Measurements from ENCODE around the gene ITPA. TPM values are rescaled to one million over a fixed set of nuclear protein-coding genes. Genes with fewer than 3 reads are reported as not detected.

The ITPA gene
- total and polyA plus RNA-seq, 2 of the 13 experiments (the other 11 are each of a cell fraction or from before 2014, with no cell fraction given): 60.1 to 103 TPM

DNA sequence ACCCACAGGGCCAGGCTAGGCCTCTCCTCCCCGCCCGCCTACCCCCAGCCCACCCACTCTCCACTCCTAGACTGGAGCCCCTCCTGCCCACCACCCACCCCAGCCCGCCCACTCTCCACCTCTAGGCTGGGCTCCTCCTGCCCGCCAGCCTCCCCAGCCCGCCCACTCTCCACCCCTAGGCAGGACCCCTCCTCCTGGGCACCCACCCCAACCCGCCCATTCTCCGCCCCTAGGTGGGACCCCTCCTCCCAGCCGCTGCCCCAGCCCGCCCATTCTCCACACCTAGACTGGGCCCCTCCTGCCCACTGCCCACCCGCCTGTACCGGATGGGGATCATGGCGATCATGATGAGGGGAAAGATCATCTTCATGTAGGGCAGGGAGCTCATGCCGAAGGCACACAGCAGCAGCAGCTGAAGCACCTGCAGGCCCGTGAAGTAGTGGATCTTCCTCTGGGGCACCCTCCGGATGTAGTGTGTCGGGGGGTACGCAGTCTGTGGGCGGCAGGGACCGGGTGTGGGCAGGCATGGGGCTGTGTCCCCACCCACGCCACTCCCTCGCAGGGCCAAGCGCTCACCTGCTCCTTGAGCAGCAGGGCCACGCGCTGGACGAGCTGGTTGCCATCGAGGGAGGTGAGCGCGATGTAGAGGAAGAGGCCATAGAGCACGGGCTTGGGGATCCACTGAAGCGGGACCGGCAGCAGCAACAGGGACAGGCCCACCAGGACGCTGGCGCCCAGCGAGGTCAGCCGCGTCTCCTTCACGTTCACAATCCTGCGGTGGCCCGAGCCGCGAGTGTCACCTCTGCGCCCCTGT, 18.8 kb downstream of the ITPA start (continued):
- TF ChIP-seq, protein P1, sequence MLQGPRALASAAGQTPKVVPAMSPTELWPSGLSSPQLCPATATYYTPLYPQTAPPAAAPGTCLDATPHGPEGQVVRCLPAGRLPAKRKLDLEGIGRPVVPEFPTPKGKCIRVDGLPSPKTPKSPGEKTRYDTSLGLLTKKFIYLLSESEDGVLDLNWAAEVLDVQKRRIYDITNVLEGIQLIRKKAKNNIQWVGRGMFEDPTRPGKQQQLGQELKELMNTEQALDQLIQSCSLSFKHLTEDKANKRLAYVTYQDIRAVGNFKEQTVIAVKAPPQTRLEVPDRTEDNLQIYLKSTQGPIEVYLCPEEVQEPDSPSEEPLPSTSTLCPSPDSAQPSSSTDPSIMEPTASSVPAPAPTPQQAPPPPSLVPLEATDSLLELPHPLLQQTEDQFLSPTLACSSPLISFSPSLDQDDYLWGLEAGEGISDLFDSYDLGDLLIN (CRISPR knock-in tag; IDR thresholded peaks at IDR 0.05; ENCODE audit: borderline replicate concordance): no peak
- TF ChIP-seq POLR2G (IDR thresholded peaks at IDR 0.05; ENCODE audit: low read depth, low read length): no peak; the same call in 1 of the 2 replicates
- no peak for TF ChIP-seq MIXL1 (CRISPR knock-in tag; IDR thresholded peaks at IDR 0.05)
- no peak for TF ChIP-seq HOXA7 (CRISPR knock-in tag; IDR thresholded peaks at IDR 0.05)
- TF ChIP-seq ETV6 (CRISPR knock-in tag; conservative IDR thresholded peaks at IDR 0.05): no peak
- TF ChIP-seq CHD2 (IDR thresholded peaks at IDR 0.05; ENCODE audit: low read depth, low read length): no peak
- TF ChIP-seq, protein P2, sequence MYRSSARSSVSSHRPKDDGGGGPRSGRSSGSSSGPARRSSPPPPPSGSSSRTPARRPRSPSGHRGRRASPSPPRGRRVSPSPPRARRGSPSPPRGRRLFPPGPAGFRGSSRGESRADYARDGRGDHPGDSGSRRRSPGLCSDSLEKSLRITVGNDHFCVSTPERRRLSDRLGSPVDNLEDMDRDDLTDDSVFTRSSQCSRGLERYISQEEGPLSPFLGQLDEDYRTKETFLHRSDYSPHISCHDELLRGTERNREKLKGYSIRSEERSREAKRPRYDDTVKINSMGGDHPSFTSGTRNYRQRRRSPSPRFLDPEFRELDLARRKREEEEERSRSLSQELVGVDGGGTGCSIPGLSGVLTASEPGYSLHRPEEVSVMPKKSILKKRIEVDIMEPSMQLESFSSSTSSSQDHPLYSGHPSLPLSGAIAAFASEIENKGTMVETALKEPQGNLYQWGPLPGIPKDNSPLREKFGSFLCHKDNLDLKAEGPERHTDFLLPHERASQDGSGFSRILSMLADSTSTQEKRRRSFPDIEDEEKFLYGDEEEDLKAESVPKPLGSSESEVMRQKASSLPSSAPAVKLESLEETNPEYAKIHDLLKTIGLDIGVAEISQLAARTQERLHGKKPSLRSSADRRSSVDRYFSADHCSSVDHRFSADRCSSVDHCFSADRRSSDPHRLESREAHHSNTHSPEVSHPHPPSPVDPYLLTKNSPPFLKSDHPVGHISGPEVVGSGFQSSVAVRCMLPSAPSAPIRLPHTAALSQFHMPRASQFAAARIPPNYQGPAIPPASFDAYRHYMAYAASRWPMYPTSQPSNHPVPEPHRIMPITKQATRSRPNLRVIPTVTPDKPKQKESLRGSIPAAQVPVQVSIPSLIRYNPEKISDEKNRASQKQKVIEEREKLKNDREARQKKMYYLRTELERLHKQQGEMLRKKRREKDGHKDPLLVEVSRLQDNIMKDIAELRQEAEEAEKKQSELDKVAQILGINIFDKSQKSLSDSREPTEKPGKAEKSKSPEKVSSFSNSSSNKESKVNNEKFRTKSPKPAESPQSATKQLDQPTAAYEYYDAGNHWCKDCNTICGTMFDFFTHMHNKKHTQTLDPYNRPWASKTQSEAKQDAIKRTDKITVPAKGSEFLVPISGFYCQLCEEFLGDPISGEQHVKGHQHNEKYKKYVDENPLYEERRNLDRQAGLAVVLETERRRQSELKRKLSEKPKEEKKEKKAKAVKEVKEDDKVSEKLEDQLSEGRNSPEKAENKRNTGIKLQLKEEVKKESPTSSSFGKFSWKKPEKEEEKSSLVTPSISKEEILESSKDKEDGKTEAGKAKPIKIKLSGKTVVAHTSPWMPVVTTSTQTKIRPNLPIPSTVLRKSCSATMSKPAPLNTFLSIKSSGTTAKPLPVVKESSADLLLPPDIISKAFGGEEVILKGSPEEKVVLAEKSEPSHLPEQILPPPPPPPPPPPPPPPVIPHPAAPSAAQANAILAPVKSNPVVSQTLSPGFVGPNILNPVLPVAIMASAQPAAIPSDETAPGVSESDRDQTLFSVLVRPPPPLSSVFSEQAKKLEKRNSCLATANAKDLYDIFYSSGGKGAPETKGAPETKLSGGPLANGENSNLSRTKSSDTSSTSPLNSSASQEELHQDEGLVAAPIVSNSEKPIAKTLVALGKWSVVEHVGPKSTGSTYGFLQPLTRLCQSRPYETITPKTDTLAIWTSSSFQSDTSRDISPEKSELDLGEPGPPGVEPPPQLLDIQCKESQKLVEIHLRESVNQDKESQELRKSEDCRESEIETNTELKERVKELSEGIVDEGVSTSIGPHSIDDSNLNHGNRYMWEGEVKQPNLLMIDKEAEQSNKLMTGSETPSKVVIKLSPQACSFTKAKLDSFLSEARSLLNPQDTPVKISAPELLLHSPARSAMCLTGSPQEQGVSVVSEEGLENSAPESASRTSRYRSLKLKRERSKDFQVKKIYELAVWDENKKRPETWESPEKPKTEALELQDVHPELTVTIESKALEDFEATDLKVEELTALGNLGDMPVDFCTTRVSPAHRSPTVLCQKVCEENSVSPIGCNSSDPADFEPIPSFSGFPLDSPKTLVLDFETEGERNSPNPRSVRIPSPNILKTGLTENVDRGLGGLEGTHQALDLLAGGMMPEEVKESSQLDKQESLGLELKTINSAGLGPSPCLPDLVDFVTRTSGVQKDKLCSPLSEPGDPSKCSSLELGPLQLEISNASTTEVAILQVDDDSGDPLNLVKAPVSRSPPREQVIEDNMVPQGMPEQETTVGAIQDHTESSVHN (CRISPR knock-in tag; IDR thresholded peaks at IDR 0.05): 0 out of 2 replicates have a peak, but pooled peaks have one; percentile 26
- TF ChIP-seq ZNF441 (CRISPR knock-in tag; IDR thresholded peaks at IDR 0.05; ENCODE audit: borderline replicate concordance): no peak
- TF ChIP-seq ZNF850 (CRISPR knock-in tag; conservative IDR thresholded peaks at IDR 0.05): no peak
- TF ChIP-seq ZNF468 (CRISPR knock-in tag; IDR thresholded peaks at IDR 0.05): no peak
- TF ChIP-seq, protein P3, sequence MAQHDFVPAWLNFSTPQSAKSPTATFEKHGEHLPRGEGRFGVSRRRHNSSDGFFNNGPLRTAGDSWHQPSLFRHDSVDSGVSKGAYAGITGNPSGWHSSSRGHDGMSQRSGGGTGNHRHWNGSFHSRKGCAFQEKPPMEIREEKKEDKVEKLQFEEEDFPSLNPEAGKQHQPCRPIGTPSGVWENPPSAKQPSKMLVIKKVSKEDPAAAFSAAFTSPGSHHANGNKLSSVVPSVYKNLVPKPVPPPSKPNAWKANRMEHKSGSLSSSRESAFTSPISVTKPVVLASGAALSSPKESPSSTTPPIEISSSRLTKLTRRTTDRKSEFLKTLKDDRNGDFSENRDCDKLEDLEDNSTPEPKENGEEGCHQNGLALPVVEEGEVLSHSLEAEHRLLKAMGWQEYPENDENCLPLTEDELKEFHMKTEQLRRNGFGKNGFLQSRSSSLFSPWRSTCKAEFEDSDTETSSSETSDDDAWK (CRISPR knock-in tag; IDR thresholded peaks at IDR 0.05): no peak
- no peak for TF ChIP-seq HDAC1 (CRISPR knock-in tag; IDR thresholded peaks at IDR 0.05)
- no peak for TF ChIP-seq ZNF546 (CRISPR knock-in tag; conservative IDR thresholded peaks at IDR 0.05)
- TF ChIP-seq TBX3 (IDR thresholded peaks at IDR 0.05; ENCODE audit: borderline replicate concordance): no peak
- no peak for TF ChIP-seq EP300 (IDR thresholded peaks at IDR 0.05; ENCODE audit: low read depth in 2 of 2, low read length in 2 of 2)
- 0 out of 2 replicates have a peak, but pooled peaks have one; percentile 15 for TF ChIP-seq EP300 (CRISPR knock-in tag; IDR thresholded peaks at IDR 0.05; ENCODE audit: borderline replicate concordance)

Measured in HepG2 (cell line).